GM23248 (cell line): Measurements from ENCODE around the gene MBP. TPM values are rescaled to one million over a fixed set of nuclear protein-coding genes. Genes with fewer than 3 reads are reported as not detected.
A peak's percentile ranks its signal among the peaks of the same experiment; 100 is the strongest.

Experiments
- DNase-seq: peaks from one replicate; pipeline ENCODE4 v3.0.0-alpha.2; 2015
- H2AFZ ChIP-seq: fragments of 200-600 bp; sonication (generic); 2 replicates; pipeline ENCODE4 v1.6.1; 2016; ENCODE audit warnings: antibody characterized with exemption
- H3F3A ChIP-seq: fragments of 200-600 bp; sonication (generic); 2 replicates; pipeline ENCODE4 v1.6.1; 2016; ENCODE audit warnings: mild to moderate bottlenecking, antibody characterized with exemption, mixed run types; ENCODE audit not compliant: insufficient read depth
- H3K27ac ChIP-seq: fragments of 200-600 bp; sonication (generic); 2 replicates; pipeline ENCODE4 v1.5.1; 2016; ENCODE audit warnings: mild to moderate bottlenecking
- H3K27me3 ChIP-seq: fragments of 200-600 bp; sonication (generic); replicated peaks from 2 replicates; pipeline ENCODE4 v1.6.1; 2016; ENCODE audit warnings: mild to moderate bottlenecking; ENCODE audit not compliant: insufficient read depth
- H3K36me3 ChIP-seq: fragments of 200-600 bp; sonication (generic); 2 replicates; pipeline ENCODE4 v1.6.1; 2016; ENCODE audit warnings: low read depth, mild to moderate bottlenecking
- H3K4me1 ChIP-seq: fragments of 200-600 bp; sonication (generic); 2 replicates; pipeline ENCODE4 v1.6.1; 2016; ENCODE audit warnings: mild to moderate bottlenecking; ENCODE audit not compliant: insufficient read depth
- H3K4me2 ChIP-seq: fragments of 200-600 bp; sonication (generic); one replicate; pipeline ENCODE4 v1.6.1; 2016; ENCODE audit warnings: mild to moderate bottlenecking; ENCODE audit not compliant: unreplicated experiment
- H3K4me3 ChIP-seq: fragments of 200-600 bp; sonication (generic); 2 replicates; pipeline ENCODE4 v1.5.1; 2016; ENCODE audit warnings: mild to moderate bottlenecking
- H3K79me2 ChIP-seq: fragments of 200-600 bp; sonication (generic); 2 replicates; pipeline ENCODE4 v1.6.1; 2016; ENCODE audit warnings: mild to moderate bottlenecking; ENCODE audit not compliant: insufficient read depth
- H3K9ac ChIP-seq: fragments of 200-600 bp; sonication (generic); 2 replicates; pipeline ENCODE4 v1.6.1; 2016; ENCODE audit warnings: mild to moderate bottlenecking
- H3K9me2 ChIP-seq: fragments of 200-600 bp; sonication (generic); 2 replicates; pipeline ENCODE4 v1.6.1; 2016; ENCODE audit warnings: mixed run types, mild to moderate bottlenecking, moderate library complexity; ENCODE audit not compliant: insufficient read depth
- H3K9me3 ChIP-seq: fragments of 200-600 bp; sonication (generic); one replicate; pipeline ENCODE4 v1.6.1; 2017; ENCODE audit warnings: low read depth
- H4K20me1 ChIP-seq: fragments of 200-600 bp; sonication (generic); 2 replicates; pipeline ENCODE4 v1.6.0; 2016; ENCODE audit not compliant: insufficient read depth
- EZH2 ChIP-seq: fragments of 200-600 bp; sonication (generic); IDR thresholded peaks from 2 replicates; pipeline ENCODE4 v1.6.1; 2018; ENCODE audit warnings: antibody characterized with exemption, mild to moderate bottlenecking; ENCODE audit not compliant: insufficient read depth, poor library complexity, severe bottlenecking
- EZH2phosphoT487 ChIP-seq: fragments of 200-600 bp; sonication (generic); IDR thresholded peaks from 2 replicates; pipeline ENCODE4 v1.6.1; 2018; ENCODE audit warnings: antibody characterized with exemption, moderate library complexity, mild to moderate bottlenecking, low read depth; ENCODE audit not compliant: insufficient read depth
- WGBS, 2 experiments: methylation state at CpG; one replicate each; pipeline ENCODE4 v1.1.6; 2015 to 2017; ENCODE audit warnings: low lambda C conversion rate in 2 of 2, low coverage in 1 of 2; ENCODE audit errors: missing lambda C conversion rate in 2 of 2; 5-methylcytosine and 5-hydroxymethylcytosine counted together
- in situ Hi-C: fragments of 300-500 bp; cut with MboI; formaldehyde crosslinking; loops from 2 replicates; pipeline ENCODE4 v1.15.0; 2020
- polyA plus RNA-seq: library from polyadenylated mRNA; unstranded; fragments of >200 nt; fragmentation: Nextera tagmentation; extraction: Ambion mirVana; gene quantifications from 2 replicates; pipeline ENCODE4 v1.2.1, GENCODE V29; 2016
- total RNA-seq: library from RNA; depleted of rRNA; stranded (reverse); fragments of >200 nt; shearing (Covaris generic); gene quantifications from 2 replicates; pipeline ENCODE4 v1.2.3, GENCODE V29; 2014

MBP gene
- total and polyA plus RNA-seq, 2 experiments from 2014 or later: 2.2 to 2.9 TPM

DNA sequence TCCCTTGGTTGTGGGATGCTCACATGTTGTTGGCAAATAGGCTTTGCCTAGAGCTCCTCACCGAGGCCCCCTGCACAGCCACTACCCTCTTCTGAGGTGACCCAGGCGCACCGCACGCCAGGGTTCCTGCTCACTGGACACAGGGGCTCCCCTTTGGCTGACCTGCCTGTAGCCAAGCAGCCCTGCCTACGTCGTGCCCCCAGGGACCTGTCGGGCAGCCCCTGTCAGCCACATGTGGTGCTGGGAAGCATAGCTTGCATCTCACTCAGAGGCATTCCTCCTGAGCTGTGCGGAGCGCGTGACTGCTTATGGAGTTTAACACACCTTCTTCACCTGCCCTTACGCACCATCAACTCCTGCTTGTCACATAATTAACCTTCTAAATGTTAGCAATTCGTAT, 194.0 kb downstream of the MBP start:
- Histone ChIP-seq H3K79me2 (no peaks in the 10 kb centered on the region), H3K9me2 (no peaks in the 10 kb centered on the region), H3K9me3 (no peaks in the 10 kb centered on the region), H3F3A (peaks cover 8% of the 10 kb centered on the region), H3K4me3 (no peak overlapping the region), H3K9ac (no peak overlapping the region), H4K20me1 (no peaks in the 10 kb centered on the region), H3K4me2 (no peak overlapping the region), H2AFZ (no peak overlapping the region), H3K27ac (no peak overlapping the region), H3K4me1 (no peaks in the 10 kb centered on the region), H3K36me3 (peaks cover 9% of the 10 kb centered on the region), H3K27me3 (no peaks in the 10 kb centered on the region)
- in situ Hi-C loops: no loop called here
- no peak for DNase-seq
- TF ChIP-seq EZH2phosphoT487 (no peak), EZH2 (no peak)
- 83 to 90% methylated on average over 12 of the region's 12 CpGs for WGBS, 2 experiments

DNA sequence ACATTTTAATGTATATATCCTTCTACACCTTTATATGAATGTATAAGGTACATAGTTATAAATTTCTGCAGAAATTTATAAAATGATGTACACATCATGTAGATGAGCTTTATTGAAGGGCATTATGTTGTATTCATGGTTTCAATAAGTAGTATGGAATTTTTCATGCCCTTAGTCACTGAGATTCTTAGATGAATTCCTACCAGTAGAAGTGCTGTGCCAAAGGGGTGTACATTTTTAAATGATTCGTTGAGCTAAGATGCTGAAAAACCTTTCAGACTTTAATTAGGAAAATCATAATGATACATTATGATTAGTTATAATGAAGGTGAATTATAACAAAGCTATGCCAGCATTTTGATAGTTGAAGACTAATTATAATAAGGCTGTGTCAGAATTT, 195.0 kb downstream of the MBP start:
- in situ Hi-C loops: no loop called here
- peaks cover 9% of the 10 kb centered on the region for H3K36me3 ChIP-seq
- no peak overlapping the region for H3K4me2 ChIP-seq
- no peaks in the 10 kb centered on the region for H3K79me2 ChIP-seq
- DNase-seq: peak; percentile 52
- H3K4me1 ChIP-seq: no peaks in the 10 kb centered on the region
- no peaks in the 10 kb centered on the region for H3K9me3 ChIP-seq
- H3K4me3 ChIP-seq: no peak overlapping the region
- TF ChIP-seq EZH2 (no peak), EZH2phosphoT487 (no peak)
- no peaks in the 10 kb centered on the region for H3F3A ChIP-seq
- H3K27ac ChIP-seq: no peak overlapping the region
- H3K9me2 ChIP-seq: no peaks in the 10 kb centered on the region
- H3K9ac ChIP-seq: no peak overlapping the region
- H4K20me1 ChIP-seq: no peaks in the 10 kb centered on the region
- WGBS, 2 experiments: 86 to 91% methylated on average over 1 of the region's 1 CpG
- no peak overlapping the region for H2AFZ ChIP-seq
- H3K27me3 ChIP-seq: no peaks in the 10 kb centered on the region

DNA sequence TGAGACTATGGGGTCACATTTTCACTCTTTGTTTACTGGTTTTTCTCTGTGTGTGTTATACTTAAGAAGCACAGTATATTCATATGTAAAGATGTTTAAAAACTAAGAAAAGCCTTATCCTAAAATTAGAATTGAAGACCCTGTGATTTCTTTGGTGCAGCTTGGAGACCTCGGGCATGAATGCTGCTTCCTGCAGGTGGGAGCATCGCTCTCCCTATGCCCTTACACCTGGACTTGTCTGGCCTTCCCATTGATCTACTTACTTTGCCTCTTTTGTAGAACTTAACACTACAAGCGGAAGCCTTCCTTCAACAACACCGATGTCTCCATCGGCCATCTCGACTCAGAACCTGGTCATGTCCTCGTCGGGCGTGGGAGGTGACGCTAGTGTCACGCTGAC, 195.7 kb downstream of the MBP start:
- H3K4me1 ChIP-seq: no peaks in the 10 kb centered on the region
- no peaks in the 10 kb centered on the region for H3K27me3 ChIP-seq
- TF ChIP-seq EZH2phosphoT487: no peak
- TF ChIP-seq EZH2: no peak
- no peak overlapping the region for H2AFZ ChIP-seq
- no peak overlapping the region for H3K4me3 ChIP-seq
- H4K20me1 ChIP-seq: no peaks in the 10 kb centered on the region
- H3K36me3 ChIP-seq: peaks cover 9% of the 10 kb centered on the region
- H3K79me2 ChIP-seq: no peaks in the 10 kb centered on the region
- in situ Hi-C loops: no loop called here
- no peak overlapping the region for H3K4me2 ChIP-seq
- H3F3A ChIP-seq: no peaks in the 10 kb centered on the region
- no peak for DNase-seq
- H3K9me3 ChIP-seq: no peaks in the 10 kb centered on the region
- 97 to 98% methylated on average over 11 of the region's 11 CpGs for WGBS, 2 experiments
- H3K9ac ChIP-seq: no peak overlapping the region
- no peak overlapping the region for H3K27ac ChIP-seq
- H3K9me2 ChIP-seq: no peaks in the 10 kb centered on the region

DNA sequence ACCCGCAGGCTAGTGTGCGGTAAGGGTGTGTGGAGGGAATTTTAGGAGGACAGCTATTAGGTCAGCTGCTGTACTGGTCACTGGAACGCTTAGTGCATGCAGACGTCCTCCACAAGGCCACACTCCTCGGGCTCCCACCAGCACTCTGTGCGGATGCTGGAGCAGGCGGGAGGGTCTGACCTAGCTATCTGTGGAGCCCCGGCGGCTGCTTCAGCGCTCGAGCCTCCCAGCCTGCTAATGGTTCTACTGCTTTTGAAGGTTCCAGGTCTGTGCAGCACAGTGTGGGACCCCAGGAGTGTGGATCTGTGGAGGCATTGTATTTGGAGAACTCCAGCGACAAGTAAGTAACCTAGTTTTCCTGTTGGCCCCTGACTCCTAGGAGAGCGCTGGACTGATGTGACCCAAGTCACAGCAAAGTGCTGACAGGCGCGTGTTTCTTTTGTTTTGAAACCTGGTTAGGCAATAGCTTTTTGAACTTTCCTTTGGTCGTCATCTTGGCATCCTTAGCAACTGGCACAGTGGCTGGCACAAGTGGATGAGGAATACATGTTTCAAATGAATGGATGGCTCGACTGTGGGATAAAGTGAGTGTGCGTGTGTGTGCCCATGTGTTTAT, 196.8 kb downstream of the MBP start:
- H3K79me2 ChIP-seq: no peaks in the 10 kb centered on the region
- H3K4me1 ChIP-seq: no peaks in the 10 kb centered on the region
- 92 to 96% methylated on average over 18 of the region's 18 CpGs for WGBS, 2 experiments
- no peaks in the 10 kb centered on the region for H3K27me3 ChIP-seq
- H2AFZ ChIP-seq: no peak overlapping the region
- no peak overlapping the region for H3K9ac ChIP-seq
- H3K9me2 ChIP-seq: no peaks in the 10 kb centered on the region
- no peaks in the 10 kb centered on the region for H3F3A ChIP-seq
- no peaks in the 10 kb centered on the region; the same call in 1 of the 2 replicates for H4K20me1 ChIP-seq
- in situ Hi-C loops: no loop called here
- no peak overlapping the region for H3K4me3 ChIP-seq
- no peak for DNase-seq
- no peak overlapping the region for H3K27ac ChIP-seq
- no peak overlapping the region for H3K4me2 ChIP-seq
- H3K9me3 ChIP-seq: no peaks in the 10 kb centered on the region
- TF ChIP-seq EZH2 (no peak), EZH2phosphoT487 (no peak)
- H3K36me3 ChIP-seq: peaks cover 9% of the 10 kb centered on the region
